ENCODE data around the gene KLK15. TPM values are rescaled to one million over a fixed set of nuclear protein-coding genes. Genes with fewer than 3 reads are reported as not detected.
A peak's percentile ranks its signal among the peaks of the same experiment; 100 is the strongest.

KLK15 gene
- total and polyA plus RNA-seq, 2 of the 8 experiments (the other 6 are each of a cell fraction or from before 2014, with no cell fraction given): not detected

DNA sequence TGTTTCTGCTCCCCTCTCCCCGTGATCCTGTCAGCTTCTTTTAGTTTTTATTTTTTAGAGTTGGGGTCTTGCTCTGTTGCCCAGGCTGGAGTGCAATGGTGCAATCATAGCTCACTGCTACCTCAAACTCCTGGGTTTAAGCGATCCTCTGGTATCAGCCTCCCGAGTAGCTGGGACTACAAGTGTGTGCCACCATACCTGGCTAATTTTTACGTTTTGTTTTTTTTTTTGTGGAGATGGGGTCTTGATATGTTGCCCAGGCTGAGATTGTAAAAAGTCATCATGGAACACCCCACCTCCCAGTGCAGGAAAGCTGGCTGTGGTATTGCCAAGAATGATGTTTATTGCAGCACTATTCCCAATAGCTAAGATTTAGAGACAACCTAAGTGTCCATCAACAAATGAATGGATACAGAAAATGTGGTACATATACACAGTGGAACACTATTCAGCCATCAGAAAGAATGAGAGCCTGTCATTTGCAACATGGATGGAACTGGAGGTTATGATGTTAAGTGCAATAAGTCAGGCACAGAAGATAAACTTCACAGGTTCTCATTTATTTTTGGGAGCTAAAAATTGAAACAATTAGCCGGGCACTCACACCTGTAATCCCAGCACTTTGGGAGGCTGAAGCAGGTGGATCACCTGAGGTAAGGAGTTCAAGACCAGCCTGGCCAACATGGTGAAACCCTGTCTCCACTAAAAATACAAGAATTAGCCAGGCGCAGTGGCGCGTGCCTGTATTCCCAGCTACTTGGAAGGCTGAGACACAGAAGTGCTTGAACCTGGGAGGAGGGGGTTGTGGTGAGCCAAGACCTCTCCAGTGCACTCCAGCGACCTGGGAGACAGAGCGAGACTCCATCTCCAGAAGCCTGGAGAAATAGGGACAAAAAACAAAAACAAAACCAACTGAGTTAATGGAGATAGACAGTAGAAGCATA lies 6.6 kb upstream of the KLK15 start:
- no peak for DNase-seq (ENCODE audit: low read depth in 1 of 2, low spot score in 2 of 2)

More for the DNA sequence above, 6.6 kb upstream of the KLK15 start:
- ChIA-PET POLR2A (ENCODE audit: partially characterized antibody) (interaction anchor here (0.8 to 5.4 kb wide), 8 partner anchors 10 to 68 kb away, joined by 3 to 24 read pairs (median 4); no protein-coding TSS in a partner anchor), CTCF (ENCODE audit: partially characterized antibody) (interaction anchor here (0.8 to 1.7 kb wide), 5 partner anchors 11 to 246 kb away, joined by 3 to 4 read pairs (median 3); no protein-coding TSS in a partner anchor)
- WGBS, 2 experiments (ENCODE audit: extremely low coverage in 1 of 2, insufficient coverage in 1 of 2, insufficient read length in 1 of 2, insufficient replicate concordance in 2 of 2, low coverage in 1 of 2, low lambda C conversion rate in 2 of 2, missing lambda C conversion rate in 1 of 2): 80% methylated on average over 10 of the region's 10 CpGs; no CpG with 5 or more reads in 1 of the 2 experiments
- H3K18ac ChIP-seq (ENCODE audit: extremely low read depth, low read length): no peak overlapping the region
- 0 out of 4 replicates have a peak, but pooled peaks cover 0 to 4% of the 10 kb centered on the region in 2 experiments for H3K9me3 ChIP-seq (ENCODE audit: insufficient read depth in 2 of 2, low read depth in 1 of 2, low read length in 1 of 2)
- no peak overlapping the region for H4K8ac ChIP-seq (ENCODE audit: extremely low read depth, insufficient read depth, low read length)
- no peak overlapping the region for H3K27ac ChIP-seq (ENCODE audit: low read depth, low read length)
- H3K4ac ChIP-seq (replicated peaks; ENCODE audit: insufficient read length, low read depth, low read length): no peak overlapping the region
- FAIRE-seq: no peak
- no peak overlapping the region for H4K91ac ChIP-seq (replicated peaks; ENCODE audit: insufficient read length, low read length)
- H2AFZ ChIP-seq (ENCODE audit: low read length): no peak overlapping the region
- H2BK15ac ChIP-seq (ENCODE audit: low read length): no peak overlapping the region
- H4K20me1 ChIP-seq (replicated peaks in 1 of 2; ENCODE audit: control insufficient read depth in 1 of 2, insufficient read depth in 2 of 2, low read length in 2 of 2): no peaks in the 10 kb centered on the region
- H2BK20ac ChIP-seq (ENCODE audit: low read length): no peak overlapping the region
- peaks cover 8% of the 10 kb centered on the region; the same call in 1 of the 2 replicates for H3K23me2 ChIP-seq (ENCODE audit: low read depth, low read length)
- no peak overlapping the region for H3K14ac ChIP-seq (ENCODE audit: insufficient read length)
- TF ChIP-seq KDM1A (IDR thresholded peaks at IDR 0.05; ENCODE audit: borderline replicate concordance, low read length) (peak; percentile 61; the same call in 1 of the 2 replicates), BRCA1 (IDR thresholded peaks at IDR 0.05; ENCODE audit: low read depth, low read length) (no peak)
- H4K5ac ChIP-seq (ENCODE audit: insufficient read length, low read depth, low read length): no peak overlapping the region
- no peak overlapping the region for H2BK120ac ChIP-seq (replicated peaks; ENCODE audit: low read depth, low read length)
- no peaks in the 10 kb centered on the region for H3K36me3 ChIP-seq (ENCODE audit: control insufficient read depth in 2 of 4, insufficient read depth in 4 of 4, low read length in 3 of 4)
- no peak overlapping the region for H2BK5ac ChIP-seq (ENCODE audit: low read depth, low read length)
- no peak overlapping the region for H3K56ac ChIP-seq (replicated peaks; ENCODE audit: insufficient read length, low read depth, low read length)
- H2BK12ac ChIP-seq (ENCODE audit: low read depth, low read length): no peak overlapping the region
- H3K27me3 ChIP-seq (replicated peaks in 1 of 4; ENCODE audit: control insufficient read depth in 3 of 4, extremely low read depth in 1 of 4, insufficient read depth in 3 of 4, low read length in 3 of 4): peaks cover 0 to 19% (median 7%) of the 10 kb centered on the region in 4 experiments; a peak in 6 of 7 replicates
- H2AK5ac ChIP-seq (ENCODE audit: low read depth, low read length): no peak overlapping the region
- no peaks in the 10 kb centered on the region for H3K79me2 ChIP-seq (ENCODE audit: control insufficient read depth in 1 of 2, insufficient read depth in 2 of 2, low read length in 2 of 2)
- H3K4me2 ChIP-seq (ENCODE audit: insufficient read depth in 1 of 2, low read depth in 2 of 2, low read length in 2 of 2): no peak overlapping the region
- no peaks in the 10 kb centered on the region for H3K79me1 ChIP-seq (ENCODE audit: low read depth, low read length)
- H3K23ac ChIP-seq (ENCODE audit: insufficient read length): no peak overlapping the region
- H3K4me3 ChIP-seq (ENCODE audit: extremely low read depth in 1 of 4, insufficient read depth in 2 of 4, low read depth in 3 of 4, low read length in 4 of 4): no peak overlapping the region
- H3K4me1 ChIP-seq (replicated peaks in 1 of 4; ENCODE audit: control insufficient read depth in 3 of 4, insufficient read depth in 4 of 4, low read length in 3 of 4): peaks cover 0 to 7% (median 2%) of the 10 kb centered on the region in 4 experiments; a peak in 3 of 7 replicates
- H3K9ac ChIP-seq (replicated peaks in 1 of 4; ENCODE audit: extremely low read depth in 1 of 4, low read depth in 3 of 4, low read length in 3 of 4): no peak overlapping the region

All from H1 (cell line).